H9 (cell line): ENCODE results near the gene ZFYVE19. TPM values are rescaled to one million over a fixed set of nuclear protein-coding genes. Genes with fewer than 3 reads are reported as not detected.

Experiments used
- DNase-seq: peaks from one replicate; pipeline ENCODE4 v3.0.0-alpha.2; 2017
- H2AFZ ChIP-seq: one replicate; pipeline ENCODE4 v1.6.1; 2013; ENCODE audit warnings: mild to moderate bottlenecking, low read length, control low read depth, moderate library complexity
- H2AK5ac ChIP-seq: 2 replicates; pipeline ENCODE4 v1.6.1; 2013; ENCODE audit warnings: low read length, control low read depth, mixed read lengths; ENCODE audit not compliant: insufficient read length
- H2BK120ac ChIP-seq: one replicate; pipeline ENCODE4 v1.6.1; 2013; ENCODE audit warnings: low read depth, mild to moderate bottlenecking, low read length, control low read depth, inconsistent platforms; ENCODE audit not compliant: poor library complexity, severe bottlenecking
- H2BK12ac ChIP-seq: 2 replicates; pipeline ENCODE4 v1.6.1; 2013; ENCODE audit warnings: low read length, control low read depth, mixed read lengths, low read depth; ENCODE audit not compliant: insufficient read length
- H2BK15ac ChIP-seq: 2 replicates; pipeline ENCODE4 v1.6.1; 2013; ENCODE audit warnings: low read depth, low read length, control low read depth
- H2BK20ac ChIP-seq: one replicate; pipeline ENCODE4 v1.6.1; 2013; ENCODE audit warnings: low read depth, mild to moderate bottlenecking, low read length, control low read depth, inconsistent platforms; ENCODE audit not compliant: poor library complexity, severe bottlenecking
- H2BK5ac ChIP-seq: 2 replicates; pipeline ENCODE4 v1.6.1; 2013; ENCODE audit warnings: low read length, control low read depth, mixed read lengths; ENCODE audit not compliant: insufficient read length
- H3K14ac ChIP-seq: 2 replicates; pipeline ENCODE4 v1.6.1; 2013; ENCODE audit warnings: low read length, control low read depth; ENCODE audit not compliant: insufficient read depth
- H3K18ac ChIP-seq: 2 replicates; pipeline ENCODE4 v1.6.1; 2013; ENCODE audit warnings: low read depth, mild to moderate bottlenecking, mixed read lengths, low read length, control low read depth; ENCODE audit not compliant: insufficient read length
- H3K23ac ChIP-seq: 2 replicates; pipeline ENCODE4 v1.6.1; 2013; ENCODE audit warnings: low read length, control low read depth, mixed read lengths, low read depth; ENCODE audit not compliant: insufficient read length
- H3K23me2 ChIP-seq: 2 replicates; pipeline ENCODE4 v1.6.1; 2013; ENCODE audit warnings: low read depth, mild to moderate bottlenecking, mixed read lengths, low read length, control low read depth; ENCODE audit not compliant: insufficient read length, poor library complexity, severe bottlenecking
- H3K27ac ChIP-seq: 2 replicates; pipeline ENCODE4 v1.5.1; 2013; ENCODE audit warnings: low read length, control low read depth, mixed read lengths, low read depth; ENCODE audit not compliant: insufficient read length
- H3K27me3 ChIP-seq: 2 replicates; pipeline ENCODE4 v1.6.1; 2013; ENCODE audit warnings: low read length, control low read depth, inconsistent platforms; ENCODE audit not compliant: insufficient read depth
- H3K4ac ChIP-seq: 2 replicates; pipeline ENCODE4 v1.6.1; 2013; ENCODE audit warnings: low read depth, mild to moderate bottlenecking, control low read depth, inconsistent platforms, low read length, moderate library complexity
- H3K4me1 ChIP-seq: 2 replicates; pipeline ENCODE4 v1.6.1; 2013; ENCODE audit warnings: low read length, control low read depth, inconsistent platforms; ENCODE audit not compliant: insufficient read depth
- H3K4me2 ChIP-seq: 2 replicates; pipeline ENCODE4 v1.6.1; 2013; ENCODE audit warnings: low read length, control low read depth, mixed read lengths; ENCODE audit not compliant: insufficient read length, insufficient read depth
- H3K56ac ChIP-seq: 2 replicates; pipeline ENCODE4 v1.6.1; 2013; ENCODE audit warnings: low read depth, mild to moderate bottlenecking, mixed read lengths, low read length, control low read depth; ENCODE audit not compliant: insufficient read length
- H3K79me1 ChIP-seq: 2 replicates; pipeline ENCODE4 v1.6.1; 2013; ENCODE audit warnings: low read depth, mild to moderate bottlenecking, moderate library complexity, low read length, control low read depth, inconsistent platforms; ENCODE audit not compliant: insufficient read depth, poor library complexity, severe bottlenecking
- H3K79me2 ChIP-seq: 2 replicates; pipeline ENCODE4 v1.6.1; 2013; ENCODE audit warnings: low read length, control low read depth, inconsistent platforms; ENCODE audit not compliant: insufficient read depth
- H3K9ac ChIP-seq: 2 replicates; pipeline ENCODE4 v1.6.1; 2013; ENCODE audit warnings: low read length, control low read depth, mixed read lengths; ENCODE audit not compliant: insufficient read length; ENCODE audit errors: extremely low read depth
- H3K9me3 ChIP-seq: one replicate; pipeline ENCODE4 v1.6.1; 2013; ENCODE audit warnings: low read depth, low read length, inconsistent platforms; ENCODE audit not compliant: control insufficient read depth
- H3T11ph ChIP-seq: one replicate; pipeline ENCODE4 v1.6.1; 2013; ENCODE audit warnings: mild to moderate bottlenecking, low read length, control low read depth, inconsistent platforms
- H4K20me1 ChIP-seq: one replicate; pipeline ENCODE4 v1.6.1; 2013; ENCODE audit not compliant: control insufficient read depth, insufficient read length, insufficient read depth
- H4K5ac ChIP-seq: 2 replicates; pipeline ENCODE4 v1.6.1; 2013; ENCODE audit warnings: low read depth, mild to moderate bottlenecking, mixed read lengths, low read length, control low read depth; ENCODE audit not compliant: insufficient read length
- H4K8ac ChIP-seq: replicated peaks from 2 replicates; pipeline ENCODE4 v1.6.1; 2013; ENCODE audit warnings: low read length, control low read depth, mixed read lengths, low read depth; ENCODE audit not compliant: insufficient read length
- H4K91ac ChIP-seq: 2 replicates; pipeline ENCODE4 v1.6.1; 2013; ENCODE audit warnings: low read depth, mild to moderate bottlenecking, moderate library complexity, mixed read lengths, low read length, control low read depth; ENCODE audit not compliant: insufficient read length
- H3K27ac Mint-ChIP-seq, 3 experiments: 2 replicates in 2 of 3; 3 replicates in 1 of 3; pipeline ENCODE4 v1.8.0; 2020 to 2021; ENCODE audit warnings: mixed read lengths in 3 of 3, mild to moderate bottlenecking in 1 of 3, moderate library complexity in 1 of 3
- H3K27me3 Mint-ChIP-seq: 2 replicates; pipeline ENCODE4 v1.8.0; 2021; ENCODE audit warnings: low read depth, mild to moderate bottlenecking, moderate library complexity, mixed read lengths
- H3K36me3 Mint-ChIP-seq, 3 experiments: 2 replicates in 2 of 3; 3 replicates in 1 of 3; pipeline ENCODE4 v1.8.0; 2020 to 2021; ENCODE audit warnings: low read depth in 3 of 3, mixed read lengths in 3 of 3; ENCODE audit not compliant: insufficient read depth in 1 of 3
- H3K4me1 Mint-ChIP-seq, 2 experiments: 2 replicates each; pipeline ENCODE4 v1.8.0; 2020; ENCODE audit warnings: mixed read lengths in 2 of 2
- H3K4me3 Mint-ChIP-seq, 2 experiments: 2 replicates in 1 of 2; 3 replicates in 1 of 2; pipeline ENCODE4 v1.8.0; 2020 to 2021; ENCODE audit warnings: mild to moderate bottlenecking in 2 of 2, mixed read lengths in 2 of 2, moderate library complexity in 1 of 2
- H3K9me3 Mint-ChIP-seq, 2 experiments: 2 replicates in 1 of 2; 3 replicates in 1 of 2; pipeline ENCODE4 v1.8.0; 2020; ENCODE audit warnings: mild to moderate bottlenecking in 2 of 2, mixed read lengths in 2 of 2, moderate library complexity in 1 of 2
- WGBS: extraction: QIAGEN DNeasy Blood & Tissue Kit; methylation state at CpG from one replicate; pipeline ENCODE4 v1.1.7; 2013; ENCODE audit warnings: missing lambda C conversion rate, low lambda C conversion rate, mixed read lengths; ENCODE audit not compliant: insufficient read length; ENCODE audit errors: extremely low coverage; 5-methylcytosine and 5-hydroxymethylcytosine counted together
- total RNA-seq: library from RNA; stranded (reverse); gene quantifications from 2 replicates; pipeline ENCODE4 v1.2.1, GENCODE V29; 2021
- TF ChIP-seq, protein P1 (sequence below): fragments of 200-600 bp; sonication (generic); conservative IDR thresholded peaks from 3 replicates; pipeline ENCODE4 v1.8.0; 2021; ENCODE audit warnings: antibody characterized with exemption, mild to moderate bottlenecking

The ZFYVE19 gene
- total RNA-seq, 1 experiment from 2014 or later: 11.3 TPM

DNA sequence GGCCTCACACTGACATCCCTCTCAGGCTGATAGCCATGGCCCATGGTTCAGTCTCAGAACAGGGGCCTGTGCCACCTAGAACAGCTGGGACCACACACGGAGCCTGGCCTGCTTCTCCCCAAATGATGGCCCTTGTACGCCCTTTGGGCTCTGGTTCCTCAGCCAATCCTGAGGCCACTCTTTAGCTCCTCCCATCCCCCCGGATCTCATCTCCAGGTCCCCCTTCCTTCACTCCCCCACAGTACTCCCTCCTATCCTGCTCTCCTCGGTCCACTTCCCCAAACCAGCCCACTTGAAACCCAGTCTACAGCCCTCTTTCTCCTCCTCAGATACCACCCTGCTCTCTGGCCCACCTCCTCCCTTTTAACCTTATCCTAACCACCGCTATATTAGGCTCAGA, 17.8 kb upstream of the ZFYVE19 start:
- Histone ChIP-seq H3K9ac (no peak overlapping the region), H3T11ph (no peak overlapping the region), H3K27me3 (no peaks in the 10 kb centered on the region), H3K9me3 (no peaks in the 10 kb centered on the region), H2BK5ac (no peak overlapping the region), H3K4me1 (peaks cover 9% of the 10 kb centered on the region; the same call in 1 of the 2 replicates), H3K79me1 (peaks cover 4% of the 10 kb centered on the region), H2BK20ac (no peak overlapping the region), H4K8ac (no peak overlapping the region), H3K23me2 (no peaks in the 10 kb centered on the region), H4K5ac (no peak overlapping the region), H3K56ac (no peak overlapping the region), H2AFZ (no peak overlapping the region), H4K20me1 (no peaks in the 10 kb centered on the region), H3K4ac (no peak overlapping the region), H2BK120ac (no peak overlapping the region), H4K91ac (no peak overlapping the region), H3K18ac (no peak overlapping the region), H3K79me2 (no peaks in the 10 kb centered on the region), H3K14ac (peak overlapping the region; percentile 8; the same call in 1 of the 2 replicates), H2AK5ac (no peak overlapping the region), H3K27ac (no peak overlapping the region), H3K4me2 (no peak overlapping the region), H2BK12ac (no peak overlapping the region), H2BK15ac (no peak overlapping the region), H3K23ac (no peak overlapping the region)
- TF ChIP-seq, protein P1, sequence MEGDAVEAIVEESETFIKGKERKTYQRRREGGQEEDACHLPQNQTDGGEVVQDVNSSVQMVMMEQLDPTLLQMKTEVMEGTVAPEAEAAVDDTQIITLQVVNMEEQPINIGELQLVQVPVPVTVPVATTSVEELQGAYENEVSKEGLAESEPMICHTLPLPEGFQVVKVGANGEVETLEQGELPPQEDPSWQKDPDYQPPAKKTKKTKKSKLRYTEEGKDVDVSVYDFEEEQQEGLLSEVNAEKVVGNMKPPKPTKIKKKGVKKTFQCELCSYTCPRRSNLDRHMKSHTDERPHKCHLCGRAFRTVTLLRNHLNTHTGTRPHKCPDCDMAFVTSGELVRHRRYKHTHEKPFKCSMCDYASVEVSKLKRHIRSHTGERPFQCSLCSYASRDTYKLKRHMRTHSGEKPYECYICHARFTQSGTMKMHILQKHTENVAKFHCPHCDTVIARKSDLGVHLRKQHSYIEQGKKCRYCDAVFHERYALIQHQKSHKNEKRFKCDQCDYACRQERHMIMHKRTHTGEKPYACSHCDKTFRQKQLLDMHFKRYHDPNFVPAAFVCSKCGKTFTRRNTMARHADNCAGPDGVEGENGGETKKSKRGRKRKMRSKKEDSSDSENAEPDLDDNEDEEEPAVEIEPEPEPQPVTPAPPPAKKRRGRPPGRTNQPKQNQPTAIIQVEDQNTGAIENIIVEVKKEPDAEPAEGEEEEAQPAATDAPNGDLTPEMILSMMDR: no peak
- Mint-ChIP-seq H3K4me1 (peaks cover 44 to 45% of the 10 kb centered on the region in 2 experiments), H3K36me3 (peaks cover 6 to 17% (median 14%) of the 10 kb centered on the region in 3 experiments; a peak in 5 of 7 replicates), H3K27me3 (no peaks in the 10 kb centered on the region), H3K9me3 (no peaks in the 10 kb centered on the region), H3K27ac (peak overlapping the region in 1 of 3 experiments; percentile 16; a peak in 2 of 7 replicates), H3K4me3 (0 out of 5 replicates have a peak overlapping the region, but pooled peaks of 1 of the 2 experiments have one; percentile 2)
- DNase-seq: no peak
- WGBS: no CpG with 5 or more reads among the region's 5 CpGs
